GM12878 (cell line): ENCODE results near the gene MARVELD2. TPM values are rescaled to one million over a fixed set of nuclear protein-coding genes. Genes with fewer than 3 reads are reported as not detected.
"Not testable (repeated sequence)": the region's sequence is repeated elsewhere in the genome, so short reads cannot be mapped to it uniquely, and the experiment has no call there.

ENCODE experiments used
- ATAC-seq: fragments of 200-7000 bp; cut with Tn5 transposase; 3 replicates; pipeline ENCODE4 v1.9.1; 2020; ENCODE audit warnings: mild to moderate bottlenecking, moderate library complexity
- BruUV-seq: library from RNA; stranded (reverse); fragments of 400-500 nt; replicated peaks from 2 replicates; lab custom pipeline; 2021; lab: Mats Ljungman, UMichigan
- CTCF ChIA-PET: fragments of 300-600 bp; sonication (Branson Sonifier 250); formaldehyde crosslinking; extraction: SDS; loops from one replicate; lab custom pipeline; 2021; ENCODE audit warnings: inconsistent platforms; lab: Yijun Ruan, JAX
- POLR2A ChIA-PET: fragments of 350-600 bp; formaldehyde crosslinking; extraction: SDS; loops from one replicate; lab custom pipeline; 2021; ENCODE audit warnings: inconsistent platforms; lab: Charles Lee
- RAD21 ChIA-PET: fragments of 300-600 bp; sonication (Branson Sonifier 250); formaldehyde crosslinking; loops from one replicate; lab custom pipeline; 2023; ENCODE audit warnings: antibody characterized with exemption; ENCODE audit not compliant: unreplicated experiment; lab: Charles Lee
- SMC1A ChIA-PET: fragments of 300-600 bp; sonication (Branson Sonifier 250); formaldehyde crosslinking; loops from one replicate; lab custom pipeline; 2023; ENCODE audit not compliant: unreplicated experiment, uncharacterized antibody; lab: Charles Lee
- DNase-seq: peaks from one replicate; pipeline ENCODE4 v3.0.0-alpha.2; 2011; ENCODE audit warnings: low read depth, low spot score
- FAIRE-seq: peaks from 3 replicates; lab custom pipeline; 2011; peaks lifted over from hg19 to GRCh38; lab: Jason Lieb, UNC
- H2AFZ ChIP-seq: 2 replicates; pipeline ENCODE4 v1.6.0; 2011; ENCODE audit warnings: low read depth, low read length, control low read depth; ENCODE audit not compliant: control insufficient read depth
- H3K27ac ChIP-seq: 2 replicates; pipeline ENCODE4 v1.5.1; 2011; ENCODE audit warnings: control low read depth; ENCODE audit not compliant: control insufficient read depth, insufficient read depth
- H3K27me3 ChIP-seq, 2 experiments: replicated peaks in 1 of 2; 2 replicates each; pipeline versions ENCODE4 v1.6.0 to v1.6.1; 2011; ENCODE audit warnings: low read length in 1 of 2; ENCODE audit not compliant: control insufficient read depth in 2 of 2, insufficient read depth in 2 of 2
- H3K36me3 ChIP-seq, 2 experiments: 2 replicates each; pipeline ENCODE4 v1.5.1; 2011; ENCODE audit warnings: low read length in 1 of 2; ENCODE audit not compliant: control insufficient read depth in 2 of 2, insufficient read depth in 2 of 2
- H3K4me1 ChIP-seq: 2 replicates; pipeline ENCODE4 v1.6.1; 2011; ENCODE audit warnings: mild to moderate bottlenecking, low read length, moderate library complexity, mixed read lengths; ENCODE audit not compliant: control insufficient read depth, insufficient read depth
- H3K4me2 ChIP-seq: 2 replicates; pipeline ENCODE4 v1.6.0; 2011; ENCODE audit warnings: control low read depth; ENCODE audit not compliant: control insufficient read depth, insufficient read depth
- H3K4me3 ChIP-seq: fragments of 200-600 bp; sonication (generic); 2 replicates; pipeline ENCODE4 v1.5.1; 2016
- H3K79me2 ChIP-seq: 2 replicates; pipeline ENCODE4 v1.6.0; 2011; ENCODE audit warnings: low read length; ENCODE audit not compliant: control insufficient read depth, insufficient read depth
- H3K9ac ChIP-seq: 2 replicates; pipeline ENCODE4 v1.8.0; 2011; ENCODE audit warnings: low read length, control low read depth, mixed read lengths; ENCODE audit not compliant: control insufficient read depth, insufficient read depth
- H3K9me3 ChIP-seq: replicated peaks from 3 replicates; pipeline ENCODE4 v1.5.1; 2011; ENCODE audit warnings: mild to moderate bottlenecking, low read length; ENCODE audit not compliant: control insufficient read depth, insufficient read depth
- H4K20me1 ChIP-seq: 2 replicates; pipeline ENCODE4 v1.6.0; 2011; ENCODE audit not compliant: control insufficient read depth, insufficient read depth
- ASH2L ChIP-seq: fragments of 300-600, 200-600 bp; sonication (generic); IDR thresholded peaks from 2 replicates; pipeline ENCODE4 v1.6.1; 2017; ENCODE audit warnings: low read depth, mild to moderate bottlenecking, borderline replicate concordance
- SUZ12 ChIP-seq: fragments of 200-600 bp; sonication (generic); IDR thresholded peaks from one replicate; pipeline ENCODE4 v1.6.1; 2018; ENCODE audit warnings: antibody characterized with exemption, mild to moderate bottlenecking; ENCODE audit not compliant: unreplicated experiment
- WGBS: methylation state at CpG from one replicate; pipeline ENCODE4 v1.1.6; 2016; ENCODE audit warnings: low lambda C conversion rate; ENCODE audit not compliant: insufficient replicate concordance, insufficient coverage; ENCODE audit errors: missing lambda C conversion rate; 5-methylcytosine and 5-hydroxymethylcytosine counted together
- in situ Hi-C: fragments of 300-500 bp; cut with MboI; formaldehyde crosslinking; loops from 9 replicates; pipeline ENCODE4 v1.14.3; 2018; ENCODE audit warnings: mixed read lengths
- intact Hi-C: fragments of 100-400 bp; cut with micrococcal nuclease; formaldehyde crosslinking; loops from one replicate; pipeline ENCODE4 v1.14.2; 2022; ENCODE audit not compliant: unreplicated experiment
- polyA plus RNA-seq, 11 experiments: library from polyadenylated mRNA; depleted of rRNA in 4 of 11; unstranded in 6 of 11; stranded (reverse) in 5 of 11; fragments of >200 nt; fragmentation: Nextera tagmentation in 4 of 11; fragmentation: Illumina TruSeq in 1 of 11; extraction: Ambion mirVana in 4 of 11; extraction: Trizol in 1 of 11; gene quantifications; 1 replicate in 1 of 11; 2 replicates in 10 of 11; pipeline versions ENCODE4 v1.2.1 to v1.2.3, GENCODE V29; 2011 to 2016; ENCODE audit warnings: inconsistent platforms in 2 of 11, missing spikeins in 2 of 11, low read depth in 1 of 11
- total RNA-seq, 4 experiments: library from RNA; depleted of rRNA in 3 of 4; stranded (reverse); fragments of >200 nt in 3 of 4; fragmentation: Illumina TruSeq in 1 of 4; extraction: Trizol in 1 of 4; gene quantifications; 2 replicates each; pipeline versions ENCODE4 v1.2.1 to v1.2.3, GENCODE V29; 2013 to 2021

MARVELD2 gene
- total and polyA plus RNA-seq, 10 of the 15 experiments (the other 5 are each of a cell fraction or from before 2014, with no cell fraction given): 0.37 to 6.2 (median 3.8) TPM

DNA sequence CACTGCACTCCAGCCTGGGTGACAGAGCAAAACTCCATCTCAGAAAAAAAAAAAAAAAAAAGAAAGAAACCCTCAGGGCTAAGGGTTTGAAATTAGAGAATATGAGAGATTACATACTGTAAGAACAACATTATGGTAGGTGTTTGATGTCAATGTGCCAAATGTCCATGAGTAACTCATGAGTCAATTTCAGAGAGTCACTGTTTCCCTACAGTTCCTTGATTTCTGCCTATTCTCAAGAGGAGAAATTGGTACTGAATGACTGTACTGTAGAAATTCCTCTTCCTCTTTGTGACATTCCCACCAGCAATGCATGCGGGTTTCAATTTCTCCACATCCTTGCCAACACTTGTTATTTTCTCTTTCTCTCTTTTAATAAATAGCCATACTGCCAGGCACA, 35.2 kb downstream of the MARVELD2 start:
- Histone ChIP-seq H3K27ac (no peak overlapping the region), H3K9ac (no peak overlapping the region), H3K36me3 (no peaks in the 10 kb centered on the region), H3K4me1 (no peaks in the 10 kb centered on the region), H3K4me2 (no peak overlapping the region), H3K4me3 (no peak overlapping the region), H3K79me2 (no peaks in the 10 kb centered on the region), H3K27me3 (no peaks in the 10 kb centered on the region), H4K20me1 (no peaks in the 10 kb centered on the region), H3K9me3 (no peaks in the 10 kb centered on the region)
- peak; percentile 75 for FAIRE-seq
- 94% methylated on average over 1 of the region's 1 CpG for WGBS
- RAD21 ChIA-PET: no interaction called here
- SMC1A ChIA-PET: no interaction called here
- DNase-seq: no peak
- POLR2A ChIA-PET: no interaction called here
- in situ Hi-C loops: no loop called here
- ATAC-seq: no peak
- intact Hi-C loops: no loop called here
- no TSS peak for BruUV-seq
- TF ChIP-seq ASH2L (no peak), SUZ12 (no peak)
- TF ChIP-seq, all 136 proteins: peak for 0
- H2AFZ ChIP-seq: no peak overlapping the region
- CTCF ChIA-PET: no interaction called here

GRCh38 chr5:69450527-69450926, 35.6 kb downstream of the MARVELD2 start:
- POLR2A ChIA-PET, H3K36me3 ChIP-seq, H3K27me3 ChIP-seq, H3K4me3 ChIP-seq, H3K9me3 ChIP-seq, H4K20me1 ChIP-seq, CTCF ChIA-PET, RAD21 ChIA-PET, H2AFZ ChIP-seq, H3K27ac ChIP-seq, BruUV-seq, H3K79me2 ChIP-seq, intact Hi-C loops, FAIRE-seq, DNase-seq, H3K4me2 ChIP-seq, in situ Hi-C loops, ATAC-seq, H3K4me1 ChIP-seq, SMC1A ChIA-PET, H3K9ac ChIP-seq: not testable (repeated sequence)
- WGBS: 90% methylated on average over 8 of the region's 8 CpGs
